GM10248 (cell line): Measurements from ENCODE around the gene RAET1G.

Source experiments
- CTCF ChIA-PET: fragments of 300-600 bp; sonication (Branson Sonifier 250); formaldehyde crosslinking; extraction: SDS; loops from one replicate; lab custom pipeline; 2021; ENCODE audit warnings: antibody characterized with exemption; lab: Yijun Ruan, JAX
- POLR2A ChIA-PET: fragments of 350-650 bp; sonication (Branson Sonifier 250); formaldehyde crosslinking; extraction: SDS; loops from one replicate; lab custom pipeline; 2020; ENCODE audit warnings: antibody characterized with exemption; lab: Yijun Ruan, JAX
- DNase-seq: peaks from one replicate; pipeline ENCODE4 v3.0.0; 2012; ENCODE audit errors: extremely low spot score
- TF ChIP-seq, protein P1 (sequence below): IDR thresholded peaks from 2 replicates; pipeline ENCODE4 v1.5.1; 2012; ENCODE audit warnings: mild to moderate bottlenecking, low read depth; ENCODE audit errors: extremely low read depth, missing control alignments, control extremely low read depth

Gene RAET1G

DNA sequence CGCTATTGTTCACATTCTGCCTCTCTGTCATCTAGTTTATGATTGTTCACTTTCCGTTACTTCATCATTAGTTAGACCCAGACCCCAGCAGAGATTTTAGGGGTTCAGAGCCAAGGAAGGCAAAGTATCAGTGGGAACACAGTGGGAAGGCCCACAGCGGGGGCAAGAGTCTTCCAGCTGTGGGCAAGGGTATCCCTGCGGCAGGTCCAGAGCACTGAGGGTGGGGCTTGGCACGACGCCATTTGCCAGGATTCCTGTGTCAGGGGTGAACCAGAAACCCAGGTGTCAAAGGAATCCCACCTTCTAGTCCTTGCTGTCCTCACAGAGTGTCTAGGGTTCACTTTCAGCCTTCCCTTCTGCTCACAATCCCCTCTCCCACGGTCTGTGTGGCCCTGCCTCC lies 38.3 kb downstream of the RAET1G start:
- TF ChIP-seq, protein P1, sequence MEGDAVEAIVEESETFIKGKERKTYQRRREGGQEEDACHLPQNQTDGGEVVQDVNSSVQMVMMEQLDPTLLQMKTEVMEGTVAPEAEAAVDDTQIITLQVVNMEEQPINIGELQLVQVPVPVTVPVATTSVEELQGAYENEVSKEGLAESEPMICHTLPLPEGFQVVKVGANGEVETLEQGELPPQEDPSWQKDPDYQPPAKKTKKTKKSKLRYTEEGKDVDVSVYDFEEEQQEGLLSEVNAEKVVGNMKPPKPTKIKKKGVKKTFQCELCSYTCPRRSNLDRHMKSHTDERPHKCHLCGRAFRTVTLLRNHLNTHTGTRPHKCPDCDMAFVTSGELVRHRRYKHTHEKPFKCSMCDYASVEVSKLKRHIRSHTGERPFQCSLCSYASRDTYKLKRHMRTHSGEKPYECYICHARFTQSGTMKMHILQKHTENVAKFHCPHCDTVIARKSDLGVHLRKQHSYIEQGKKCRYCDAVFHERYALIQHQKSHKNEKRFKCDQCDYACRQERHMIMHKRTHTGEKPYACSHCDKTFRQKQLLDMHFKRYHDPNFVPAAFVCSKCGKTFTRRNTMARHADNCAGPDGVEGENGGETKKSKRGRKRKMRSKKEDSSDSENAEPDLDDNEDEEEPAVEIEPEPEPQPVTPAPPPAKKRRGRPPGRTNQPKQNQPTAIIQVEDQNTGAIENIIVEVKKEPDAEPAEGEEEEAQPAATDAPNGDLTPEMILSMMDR: no peak
- CTCF ChIA-PET: no interaction called here
- POLR2A ChIA-PET: no interaction called here
- no peak for DNase-seq

DNA sequence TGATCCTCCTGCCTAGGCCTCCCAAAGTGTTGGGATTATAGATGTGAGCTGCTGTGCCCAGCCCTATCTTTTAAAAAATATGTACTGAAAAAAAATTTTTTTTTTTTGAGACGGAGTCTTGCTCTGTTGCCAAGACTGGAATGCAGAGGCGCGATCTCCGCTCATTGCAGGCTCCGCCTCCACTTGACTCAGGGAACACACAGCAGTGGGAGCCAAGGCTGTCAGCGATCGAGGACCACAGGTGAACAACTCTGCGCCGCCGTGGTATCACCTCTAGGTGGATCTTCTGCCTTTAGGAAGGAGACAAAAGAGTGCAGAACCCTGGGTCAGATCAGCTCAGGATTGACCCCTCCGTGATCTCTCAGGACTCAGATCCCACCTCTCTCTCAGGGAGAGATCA lies 38.7 kb downstream of the RAET1G start:
- POLR2A ChIA-PET: no interaction called here
- TF ChIP-seq, protein P1: no peak
- CTCF ChIA-PET: no interaction called here
- DNase-seq: no peak

DNA sequence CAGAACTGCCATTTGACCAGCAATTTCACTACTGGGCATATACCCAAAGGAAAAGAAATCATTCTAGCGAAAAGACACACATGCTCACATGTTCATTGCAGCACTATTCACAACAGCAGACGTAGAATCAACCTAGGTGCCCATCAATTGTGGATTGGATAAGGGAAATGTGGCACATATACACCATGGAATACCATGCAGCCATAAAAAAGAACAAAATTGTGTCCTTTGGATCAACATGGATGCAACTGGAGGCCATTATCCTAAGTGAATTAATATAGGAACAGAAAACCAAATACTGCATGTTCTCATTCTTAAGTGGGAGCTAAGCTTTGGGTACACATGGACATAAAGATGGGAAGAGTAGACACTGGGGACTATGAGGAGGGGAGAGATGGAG lies 41.1 kb downstream of the RAET1G start:
- ChIA-PET POLR2A (no interaction called here), CTCF (interaction anchor here (1.0 kb wide), 1 partner anchor 17 kb away, joined by 3 read pairs; no protein-coding TSS in a partner anchor)
- TF ChIP-seq, protein P1: no peak
- DNase-seq: no peak

DNA sequence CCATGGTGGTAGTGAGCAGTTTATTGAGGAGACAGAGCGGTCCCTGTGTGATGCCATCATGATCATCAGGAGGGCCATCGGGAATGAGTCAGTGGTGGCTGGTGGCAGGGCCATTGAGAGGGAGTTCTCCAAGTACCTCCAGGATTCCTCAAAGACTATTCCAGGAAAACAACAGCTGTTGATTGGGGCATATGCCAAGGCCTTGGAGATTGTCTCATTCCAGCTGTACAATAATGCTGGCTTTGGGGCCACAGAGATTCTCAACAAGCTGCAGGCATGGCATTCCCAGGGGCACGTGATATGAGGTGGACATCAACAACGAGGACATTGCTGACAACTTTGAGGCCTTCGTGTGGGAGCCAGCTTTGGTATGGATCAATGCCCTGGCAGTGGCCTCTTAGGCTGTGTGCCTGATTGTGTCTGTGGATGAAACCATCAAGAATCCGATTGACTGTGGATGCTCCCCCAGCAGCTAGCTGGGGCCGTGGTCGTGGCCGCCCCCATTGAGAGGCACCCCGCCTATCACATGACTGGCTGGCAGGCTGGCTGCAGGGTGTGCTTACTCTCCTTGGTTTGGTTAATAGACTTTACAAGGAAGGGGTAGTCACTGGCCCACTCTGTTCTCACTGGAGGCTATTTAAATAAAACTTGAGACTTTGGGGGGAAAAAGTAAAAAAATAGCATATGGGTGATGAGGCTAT lies 41.7 kb downstream of the RAET1G start:
- TF ChIP-seq, protein P1: no peak
- POLR2A ChIA-PET: no interaction called here
- DNase-seq: no peak
- CTCF ChIA-PET: no interaction called here

DNA sequence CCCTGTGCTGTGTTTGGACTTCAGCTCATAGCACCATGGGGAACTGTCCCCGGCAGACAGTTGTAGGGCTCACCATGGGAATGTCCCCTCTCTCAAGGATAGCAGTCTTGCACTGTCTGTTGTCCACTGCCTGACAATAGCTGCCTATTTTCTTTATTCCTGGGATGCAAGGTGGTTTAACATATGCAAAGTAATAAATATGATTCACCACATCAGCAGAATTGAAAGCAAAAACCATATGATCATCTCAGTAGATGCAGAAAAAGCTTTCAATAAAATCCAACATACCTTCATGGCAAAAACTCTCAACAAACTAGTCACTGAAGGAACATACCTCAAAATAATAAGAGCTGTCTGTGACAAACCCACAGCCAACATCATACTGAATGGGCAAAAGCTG lies 45.3 kb downstream of the RAET1G start:
- TF ChIP-seq, protein P1: no peak
- no peak for DNase-seq
- CTCF ChIA-PET: no interaction called here
- POLR2A ChIA-PET: no interaction called here

DNA sequence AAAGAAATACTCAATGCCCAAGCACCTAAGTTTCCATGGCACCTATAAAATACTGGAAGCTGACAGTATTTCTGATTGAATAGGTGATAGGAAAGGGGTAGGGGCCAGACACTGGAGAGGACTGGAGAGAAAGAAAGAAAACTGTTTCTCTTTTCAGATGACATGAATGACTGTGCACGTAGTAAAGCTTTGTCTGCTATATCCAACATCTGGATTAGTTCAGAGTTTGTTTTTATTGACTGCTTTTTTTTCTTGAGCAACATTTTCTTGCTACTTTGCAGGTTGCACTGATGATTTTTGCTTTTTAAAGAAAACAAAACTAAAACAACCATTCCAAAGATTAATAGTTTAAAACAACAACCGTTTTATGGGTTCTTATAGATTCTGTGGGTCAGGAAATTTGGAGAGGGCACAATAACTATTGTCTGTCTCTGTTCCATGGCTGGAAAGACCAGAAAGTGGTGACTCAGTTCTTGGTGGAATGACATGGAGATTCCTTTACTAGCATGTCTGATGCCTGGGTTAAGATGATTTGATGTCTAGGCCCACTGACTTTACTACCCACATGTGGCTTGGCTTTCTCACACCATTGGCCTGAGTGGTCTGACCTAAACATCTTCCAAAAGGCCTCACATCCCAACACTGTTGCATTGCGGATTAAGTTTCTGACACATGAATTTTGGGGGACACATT lies 46.5 kb downstream of the RAET1G start:
- TF ChIP-seq, protein P1: no peak
- POLR2A ChIA-PET: no interaction called here
- CTCF ChIA-PET: no interaction called here
- DNase-seq: no peak
